ENCODE data around the gene BDKRB1. TPM values are rescaled to one million over a fixed set of nuclear protein-coding genes. Genes with fewer than 3 reads are reported as not detected.

BDKRB1 gene
- total RNA-seq, 1 donor from 2014 or later, result 0.40 TPM

DNA sequence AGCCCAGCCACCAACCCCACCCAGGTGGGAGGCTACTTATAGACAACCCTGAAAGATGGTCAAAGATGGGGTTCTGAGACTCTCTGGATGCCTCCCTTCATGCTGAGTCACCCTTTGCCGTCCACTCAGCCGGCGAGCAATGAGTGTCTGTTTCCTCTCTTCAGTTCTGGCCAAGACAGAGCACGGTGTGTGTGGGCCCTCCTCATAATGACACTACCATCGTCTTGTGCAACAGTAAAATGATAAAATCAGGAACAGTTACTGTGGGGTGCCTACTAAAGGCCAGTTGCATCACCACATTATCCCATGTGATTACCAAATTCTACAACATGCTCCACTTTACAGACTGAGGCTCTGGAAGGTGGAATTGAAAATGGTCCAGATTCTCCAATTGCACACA, 7.0 kb upstream of the BDKRB1 start:
- no peak for DNase-seq (ENCODE audit: low read depth)
- no peak overlapping the region for H3K4me3 ChIP-seq (ENCODE audit: low read depth, low read length)
- TF ChIP-seq, protein P1, sequence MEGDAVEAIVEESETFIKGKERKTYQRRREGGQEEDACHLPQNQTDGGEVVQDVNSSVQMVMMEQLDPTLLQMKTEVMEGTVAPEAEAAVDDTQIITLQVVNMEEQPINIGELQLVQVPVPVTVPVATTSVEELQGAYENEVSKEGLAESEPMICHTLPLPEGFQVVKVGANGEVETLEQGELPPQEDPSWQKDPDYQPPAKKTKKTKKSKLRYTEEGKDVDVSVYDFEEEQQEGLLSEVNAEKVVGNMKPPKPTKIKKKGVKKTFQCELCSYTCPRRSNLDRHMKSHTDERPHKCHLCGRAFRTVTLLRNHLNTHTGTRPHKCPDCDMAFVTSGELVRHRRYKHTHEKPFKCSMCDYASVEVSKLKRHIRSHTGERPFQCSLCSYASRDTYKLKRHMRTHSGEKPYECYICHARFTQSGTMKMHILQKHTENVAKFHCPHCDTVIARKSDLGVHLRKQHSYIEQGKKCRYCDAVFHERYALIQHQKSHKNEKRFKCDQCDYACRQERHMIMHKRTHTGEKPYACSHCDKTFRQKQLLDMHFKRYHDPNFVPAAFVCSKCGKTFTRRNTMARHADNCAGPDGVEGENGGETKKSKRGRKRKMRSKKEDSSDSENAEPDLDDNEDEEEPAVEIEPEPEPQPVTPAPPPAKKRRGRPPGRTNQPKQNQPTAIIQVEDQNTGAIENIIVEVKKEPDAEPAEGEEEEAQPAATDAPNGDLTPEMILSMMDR (conservative IDR thresholded peaks at IDR 0.05; ENCODE audit: low read depth, low read length), result no peak

DNA sequence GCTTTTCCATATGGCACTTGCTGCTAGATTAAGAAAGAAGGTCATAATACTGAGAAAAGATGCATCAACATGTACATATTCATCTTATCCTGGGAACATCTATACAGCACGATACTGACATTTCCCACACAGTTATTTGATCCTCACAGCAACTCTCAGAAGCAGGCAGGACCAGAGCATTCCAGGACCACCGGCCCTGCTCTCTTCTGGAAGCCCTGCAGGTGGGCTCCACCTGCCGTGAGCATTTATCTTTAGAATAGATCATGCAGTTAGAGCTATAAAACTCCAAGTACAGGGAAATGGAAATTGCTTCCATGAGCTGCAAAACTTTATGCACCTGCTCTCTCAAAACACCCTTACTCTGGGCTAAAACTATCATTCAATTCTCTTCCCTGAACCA, 5.5 kb upstream of the BDKRB1 start:
- no peak overlapping the region for H3K4me3 ChIP-seq (ENCODE audit: low read depth, low read length)
- TF ChIP-seq, protein P1 (conservative IDR thresholded peaks at IDR 0.05; ENCODE audit: low read depth, low read length), result no peak
- DNase-seq (ENCODE audit: low read depth), result no peak

DNA sequence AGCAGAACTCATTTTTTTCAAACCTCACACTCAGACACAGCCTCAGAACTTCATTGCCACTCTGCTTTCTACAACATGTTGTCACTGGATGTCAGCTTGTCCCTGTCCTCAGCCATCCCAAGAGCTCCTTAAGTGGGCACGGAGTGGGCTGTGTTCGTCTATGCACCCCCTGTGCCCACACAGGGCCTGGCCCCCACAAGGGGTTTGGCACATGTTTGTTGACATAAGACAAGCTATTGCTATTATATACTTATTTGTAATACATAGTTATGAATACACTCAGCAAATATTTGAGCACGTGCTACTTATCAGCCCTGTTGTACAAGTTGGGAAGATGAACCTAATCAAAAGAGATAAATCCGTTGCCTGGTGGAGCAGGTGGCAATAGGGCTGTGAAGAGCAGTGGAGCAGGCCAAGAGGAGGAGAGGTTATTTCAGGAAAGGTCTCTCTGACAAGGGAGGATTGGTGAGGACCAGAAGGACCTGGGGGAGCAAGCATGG, 4.3 kb upstream of the BDKRB1 start:
- TF ChIP-seq, protein P1 (conservative IDR thresholded peaks at IDR 0.05; ENCODE audit: low read depth, low read length), result no peak
- no peak for DNase-seq (ENCODE audit: low read depth)
- H3K4me3 ChIP-seq (ENCODE audit: low read depth, low read length), result no peak overlapping the region

DNA sequence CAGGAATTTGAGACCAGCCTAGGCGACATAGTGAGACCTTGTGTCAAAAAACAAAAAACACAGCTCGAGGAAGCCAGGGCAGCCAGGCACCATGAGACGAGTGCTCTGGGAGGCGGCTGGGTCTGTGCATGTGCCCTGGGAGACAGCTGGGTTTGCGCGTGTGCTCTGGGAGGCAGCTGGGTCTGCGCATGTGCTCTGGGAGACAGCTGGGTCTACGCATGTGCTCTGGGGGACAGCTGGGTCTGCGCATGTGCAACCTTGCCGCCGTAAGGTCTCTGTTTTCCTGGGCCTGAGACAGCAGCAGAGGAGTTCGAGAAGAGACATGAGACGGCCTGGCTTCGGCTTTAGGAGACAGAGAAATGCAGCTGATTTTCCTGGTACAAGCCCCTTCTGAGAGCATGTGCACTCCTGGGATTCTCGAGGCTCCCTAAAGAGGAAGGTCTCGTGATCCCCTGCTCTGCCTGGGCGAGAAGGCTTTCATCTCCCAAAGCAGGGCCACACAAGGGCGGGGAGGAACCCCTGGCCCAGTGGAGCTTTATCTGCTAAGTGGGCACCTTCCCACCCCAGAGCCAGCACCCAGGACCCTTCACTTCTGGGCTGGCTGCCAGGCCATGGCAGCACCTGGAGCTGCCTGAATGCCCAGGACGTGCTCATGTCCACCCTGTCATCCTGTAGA, 3.5 kb upstream of the BDKRB1 start:
- no peak for DNase-seq (ENCODE audit: low read depth)
- TF ChIP-seq, protein P1 (conservative IDR thresholded peaks at IDR 0.05; ENCODE audit: low read depth, low read length), result no peak
- no peak overlapping the region for H3K4me3 ChIP-seq (ENCODE audit: low read depth, low read length)

DNA sequence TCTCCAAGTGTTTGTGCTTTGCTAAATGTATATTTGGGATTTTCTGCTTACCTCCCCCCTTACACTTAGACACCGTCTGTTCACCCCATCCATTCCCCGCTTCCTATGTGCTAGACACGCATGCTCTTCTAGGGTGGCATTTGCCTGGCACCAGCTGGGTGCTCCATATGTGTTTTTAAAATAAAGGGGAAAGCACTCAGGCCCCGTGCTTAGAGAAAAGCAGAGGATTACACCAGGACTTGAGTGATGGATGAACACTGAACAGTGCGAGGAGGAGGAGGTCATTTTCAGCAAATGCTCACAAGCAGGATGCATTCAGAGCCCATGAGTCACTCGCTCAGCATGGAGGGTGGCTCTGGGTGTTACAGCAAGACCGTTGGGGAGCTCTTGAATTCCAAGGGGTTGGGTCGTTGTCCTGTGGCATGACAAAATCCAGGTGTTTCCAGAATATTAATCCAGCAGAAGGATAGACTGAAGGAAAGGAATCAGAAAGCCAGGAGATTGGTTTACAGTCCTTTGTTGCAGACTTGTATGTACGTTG, 2.9 kb upstream of the BDKRB1 start:
- H3K4me3 ChIP-seq (ENCODE audit: low read depth, low read length), result no peak overlapping the region
- DNase-seq (ENCODE audit: low read depth), result no peak
- TF ChIP-seq, protein P1 (conservative IDR thresholded peaks at IDR 0.05; ENCODE audit: low read depth, low read length), result no peak

DNA sequence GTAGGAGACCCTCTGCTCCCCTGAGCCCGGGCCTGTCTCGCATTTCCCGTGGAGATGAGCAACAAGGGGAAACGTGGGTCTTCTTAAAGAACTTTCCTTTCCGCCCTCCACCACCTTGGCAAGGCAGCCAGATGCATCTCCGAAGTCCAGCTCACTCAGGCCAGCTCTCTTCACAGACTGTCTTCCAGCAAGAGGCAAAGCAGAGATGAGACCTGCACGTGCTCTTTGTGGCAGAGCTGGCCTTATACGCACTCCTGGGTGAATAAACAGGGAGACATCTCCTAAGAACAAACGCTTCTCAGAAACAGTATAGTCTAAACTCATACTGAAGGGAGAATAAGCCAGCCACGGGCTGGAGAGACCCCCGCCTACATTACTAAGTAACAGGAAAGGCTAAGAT, 1.3 kb upstream of the BDKRB1 start:
- no peak for DNase-seq (ENCODE audit: low read depth)
- H3K4me3 ChIP-seq (ENCODE audit: low read depth, low read length), result no peak overlapping the region
- TF ChIP-seq, protein P1 (conservative IDR thresholded peaks at IDR 0.05; ENCODE audit: low read depth, low read length), result no peak

DNA sequence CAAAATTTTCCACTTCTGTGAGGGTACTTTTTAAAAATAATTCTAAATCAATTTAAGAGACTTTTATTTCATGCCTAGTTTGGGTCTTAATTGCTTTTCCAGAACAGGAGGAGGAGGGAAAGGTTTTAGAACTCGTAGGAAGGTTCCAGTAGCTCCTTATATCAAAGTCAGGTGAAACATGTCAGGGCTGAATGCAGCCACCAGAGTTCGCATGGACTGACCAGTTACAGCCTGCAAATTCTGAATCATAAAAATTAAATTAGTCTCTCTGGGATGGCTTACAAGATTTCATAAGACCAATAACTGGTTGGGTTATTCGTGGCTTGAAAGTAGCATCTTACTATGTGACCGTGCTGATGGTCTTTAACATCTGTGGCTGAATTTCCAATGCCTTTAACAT, 397 bp downstream of the BDKRB1 start:
- DNase-seq (ENCODE audit: low read depth), result no peak
- no peak overlapping the region for H3K4me3 ChIP-seq (ENCODE audit: low read depth, low read length)
- TF ChIP-seq, protein P1 (conservative IDR thresholded peaks at IDR 0.05; ENCODE audit: low read depth, low read length), result no peak
